GM12878 (cell line): ENCODE measurements around the gene FMOD. TPM values are rescaled to one million over a fixed set of nuclear protein-coding genes. Genes with fewer than 3 reads are reported as not detected.

Source experiments
- ATF2 ChIP-seq: IDR thresholded peaks from 2 replicates; pipeline ENCODE4 v1.6.1; 2012; ENCODE audit warnings: low read length, inconsistent platforms
- ATF7 ChIP-seq: fragments of 450-650 bp; IDR thresholded peaks from 2 replicates; pipeline ENCODE4 v1.6.1; 2016; ENCODE audit warnings: low read depth, mild to moderate bottlenecking
- BHLHE40 ChIP-seq, 2 experiments: fragments of 450-650 bp in 1 of 2; IDR thresholded peaks; 2 replicates each; pipeline ENCODE4 v1.6.1; 2011 to 2017; ENCODE audit warnings: low read depth in 2 of 2, borderline replicate concordance in 1 of 2, improper control_type of control experiment in 1 of 2, low read length in 1 of 2, mild to moderate bottlenecking in 1 of 2
- E4F1 ChIP-seq: fragments of 450-650 bp; IDR thresholded peaks from 2 replicates; pipeline ENCODE4 v1.6.1; 2018; ENCODE audit warnings: borderline replicate concordance, mild to moderate bottlenecking; ENCODE audit not compliant: partially characterized antibody
- FOXM1 ChIP-seq: IDR thresholded peaks from 2 replicates; pipeline ENCODE4 v1.6.1; 2012; ENCODE audit warnings: low read depth, mild to moderate bottlenecking, inconsistent platforms, low read length, moderate library complexity
- IKZF1 ChIP-seq: fragments of 450-650 bp; conservative IDR thresholded peaks from 2 replicates; pipeline ENCODE4 v1.6.1; 2017; ENCODE audit warnings: antibody characterized with exemption, mild to moderate bottlenecking
- IKZF2 ChIP-seq, 2 experiments: fragments of 450-650 bp; IDR thresholded peaks; 2 replicates each; pipeline ENCODE4 v1.6.1; 2017; ENCODE audit warnings: mild to moderate bottlenecking in 2 of 2, moderate library complexity in 2 of 2
- JUNB ChIP-seq: IDR thresholded peaks from 2 replicates; pipeline ENCODE4 v1.6.1; 2016; ENCODE audit warnings: antibody characterized with exemption, mild to moderate bottlenecking
- JUND ChIP-seq: IDR thresholded peaks from 2 replicates; pipeline ENCODE4 v1.6.1; 2012; ENCODE audit warnings: low read depth, mild to moderate bottlenecking, low read length, improper control_type of control experiment, moderate library complexity
- MEF2B ChIP-seq: fragments of 450-650 bp; IDR thresholded peaks from 2 replicates; pipeline ENCODE4 v1.6.1; 2018; ENCODE audit warnings: mild to moderate bottlenecking, moderate library complexity; ENCODE audit not compliant: partially characterized antibody, poor library complexity, severe bottlenecking
- MTA2 ChIP-seq: fragments of 450-650 bp; IDR thresholded peaks from 2 replicates; pipeline ENCODE4 v1.6.1; 2016; ENCODE audit warnings: low read depth, mild to moderate bottlenecking, moderate library complexity
- NFIC ChIP-seq: IDR thresholded peaks from 2 replicates; pipeline ENCODE4 v1.6.1; 2012; ENCODE audit warnings: low read depth, mild to moderate bottlenecking, inconsistent platforms, low read length, moderate library complexity
- POLR2A ChIP-seq: IDR thresholded peaks from 2 replicates; pipeline ENCODE4 v1.6.1; 2011; ENCODE audit warnings: low read depth, mild to moderate bottlenecking, low read length
- POLR2AphosphoS5 ChIP-seq: IDR thresholded peaks from 2 replicates; pipeline ENCODE4 v1.6.1; 2011; ENCODE audit warnings: mild to moderate bottlenecking, low read length, inconsistent platforms
- RCOR1 ChIP-seq: conservative IDR thresholded peaks from 2 replicates; pipeline ENCODE4 v1.6.1; 2012; ENCODE audit warnings: low read depth, low read length, improper control_type of control experiment
- RELB ChIP-seq: fragments of 450-650 bp; IDR thresholded peaks from 2 replicates; pipeline ENCODE4 v1.6.1; 2017; ENCODE audit warnings: low read depth, mild to moderate bottlenecking, moderate library complexity
- RUNX3 ChIP-seq: IDR thresholded peaks from 2 replicates; pipeline ENCODE4 v1.6.1; 2012; ENCODE audit warnings: low read length, inconsistent platforms
- SMAD5 ChIP-seq: IDR thresholded peaks from 2 replicates; pipeline ENCODE4 v1.6.1; 2016; ENCODE audit warnings: antibody characterized with exemption, low read depth
- SPI1 ChIP-seq: IDR thresholded peaks from 2 replicates; pipeline ENCODE4 v1.6.1; 2011; ENCODE audit warnings: low read depth, mild to moderate bottlenecking, low read length, moderate library complexity, borderline replicate concordance; ENCODE audit not compliant: insufficient read depth
- SUPT20H ChIP-seq: IDR thresholded peaks from 2 replicates; pipeline ENCODE4 v1.6.1; 2011; ENCODE audit warnings: low read depth, mild to moderate bottlenecking, low read length, moderate library complexity, borderline replicate concordance; ENCODE audit not compliant: control insufficient read depth
- ZBED1 ChIP-seq: IDR thresholded peaks from 2 replicates; pipeline ENCODE4 v1.6.1; 2016; ENCODE audit warnings: borderline replicate concordance
- ZNF687 ChIP-seq: fragments of 450-650 bp; IDR thresholded peaks from 2 replicates; pipeline ENCODE4 v1.6.1; 2017; ENCODE audit warnings: mild to moderate bottlenecking, moderate library complexity
- polyA plus RNA-seq, 11 experiments: library from polyadenylated mRNA; depleted of rRNA in 4 of 11; unstranded in 6 of 11; stranded (reverse) in 5 of 11; fragments of >200 nt; fragmentation: Nextera tagmentation in 4 of 11; fragmentation: Illumina TruSeq in 1 of 11; extraction: Ambion mirVana in 4 of 11; extraction: Trizol in 1 of 11; gene quantifications; 1 replicate in 1 of 11; 2 replicates in 10 of 11; pipeline versions ENCODE4 v1.2.1 to v1.2.3, GENCODE V29; 2011 to 2016; ENCODE audit warnings: inconsistent platforms in 2 of 11, missing spikeins in 2 of 11, low read depth in 1 of 11
- total RNA-seq, 4 experiments: library from RNA; depleted of rRNA in 3 of 4; stranded (reverse); fragments of >200 nt in 3 of 4; fragmentation: Illumina TruSeq in 1 of 4; extraction: Trizol in 1 of 4; gene quantifications; 2 replicates each; pipeline versions ENCODE4 v1.2.1 to v1.2.3, GENCODE V29; 2013 to 2021

Gene FMOD
- total and polyA plus RNA-seq, 10 of the 15 experiments (the other 5 are each of a cell fraction or from before 2014, with no cell fraction given) = 0.03 to 0.26 (median 0.11) TPM; not detected in 7

GRCh38 chr1:203381151-203381751 is 30.3 kb upstream of the FMOD start (continued):
- TF ChIP-seq POLR2AphosphoS5 (peak; percentile 36; the same call in 1 of the 2 replicates), BHLHE40 (IDR thresholded peaks at IDR 0.05; ENCODE audit: borderline replicate concordance in 1 of 2, low read depth in 2 of 2, low read length in 1 of 2) (0 out of 4 replicates have a peak, but pooled peaks of 1 of the 2 experiments have one; percentile 4), JUNB (no peak), RCOR1 (no peak), FOXM1 (peak; percentile 62; the same call in 1 of the 2 replicates), SPI1 (peak; percentile 97), MEF2B (peak; percentile 61), JUND (no peak), RUNX3 (peak; percentile 30), ZBED1 (peak; percentile 51; the same call in 1 of the 2 replicates), SMAD5 (no peak), RELB (peak; percentile 87), ZNF687 (peak; percentile 57), SUPT20H (no peak), ATF7 (peak; percentile 54; the same call in 1 of the 2 replicates), ATF2 (peak; percentile 75), IKZF2 (IDR thresholded peaks at IDR 0.05) (peak; percentile 84 to 85), E4F1 (no peak), POLR2A (no peak), IKZF1 (peak; percentile 82), MTA2 (peak; percentile 70), NFIC (peak; percentile 77; the same call in 1 of the 2 replicates)
